GM18498 (cell line): Measurements from ENCODE around the gene MARCHF9.

ENCODE experiments used
- ATAC-seq: cut with Tn5 transposase; IDR thresholded peaks from one replicate; pipeline ENCODE4 v1.9.1; 2021; ENCODE audit warnings: mild to moderate bottlenecking, moderate library complexity; ENCODE audit not compliant: unreplicated experiment

Gene MARCHF9

GRCh38 chr12:57724003-57724935 is 30.6 kb upstream of the MARCHF9 start:
- no peak for ATAC-seq

GRCh38 chr12:57724936-57725740 is 29.8 kb upstream of the MARCHF9 start:
- no peak for ATAC-seq

- ATAC-seq: no peak
Observed at GRCh38 chr12:57725851-57726150, 29.1 kb upstream of the MARCHF9 start.

GRCh38 chr12:57726151-57726883 is 28.6 kb upstream of the MARCHF9 start:
- no peak for ATAC-seq

- ATAC-seq: no peak
Observed at GRCh38 chr12:57726884-57727757, 27.8 kb upstream of the MARCHF9 start.

- ATAC-seq: no peak
Observed at GRCh38 chr12:57727758-57728395, 27.0 kb upstream of the MARCHF9 start.

- ATAC-seq: no peak
Observed at GRCh38 chr12:57729321-57729844, 25.5 kb upstream of the MARCHF9 start.

- no peak for ATAC-seq
Observed at GRCh38 chr12:57730336-57731067, 24.4 kb upstream of the MARCHF9 start.

- no peak for ATAC-seq
Observed at GRCh38 chr12:57731411-57732080, 23.4 kb upstream of the MARCHF9 start.

- ATAC-seq: no peak
Observed at GRCh38 chr12:57732270-57732669, 22.6 kb upstream of the MARCHF9 start.

- ATAC-seq: no peak
Observed at GRCh38 chr12:57732726-57733593, 21.9 kb upstream of the MARCHF9 start.

GRCh38 chr12:57733928-57734327 is 21.0 kb upstream of the MARCHF9 start:
- no peak for ATAC-seq

- ATAC-seq: no peak
Observed at GRCh38 chr12:57734591-57734990, 20.3 kb upstream of the MARCHF9 start.

- no peak for ATAC-seq
Observed at GRCh38 chr12:57735198-57735855, 19.6 kb upstream of the MARCHF9 start.

GRCh38 chr12:57735952-57736740 is 18.8 kb upstream of the MARCHF9 start:
- ATAC-seq: no peak
